Fibroblast of gingiva (primary cell): ENCODE measurements around the gene SWI5.

Source experiments
- DNase-seq: peaks from one replicate; pipeline ENCODE4 v3.0.0-alpha.2; 2011; ENCODE audit warnings: low read depth

Gene SWI5

GRCh38 chr9:128251732-128252100, 24.4 kb upstream of the SWI5 start:
- peak; percentile 71 for DNase-seq

GRCh38 chr9:128252317-128253139, 23.5 kb upstream of the SWI5 start:
- no peak for DNase-seq

- DNase-seq: no peak
These were observed 22.7 kb upstream of the SWI5 start for GRCh38 chr9:128253140-128253990.

GRCh38 chr9:128253991-128254346, 22.1 kb upstream of the SWI5 start:
- no peak for DNase-seq

GRCh38 chr9:128254362-128254761, 21.7 kb upstream of the SWI5 start:
- DNase-seq: no peak

- peak; percentile 43 for DNase-seq
These were observed 21.0 kb upstream of the SWI5 start for GRCh38 chr9:128254855-128255759.

GRCh38 chr9:128257086-128257825, 18.8 kb upstream of the SWI5 start:
- DNase-seq: no peak

GRCh38 chr9:128257907-128258306, 18.2 kb upstream of the SWI5 start:
- DNase-seq: no peak

GRCh38 chr9:128258326-128258725, 17.8 kb upstream of the SWI5 start:
- no peak for DNase-seq

GRCh38 chr9:128259156-128259555, 16.9 kb upstream of the SWI5 start:
- DNase-seq: no peak

- DNase-seq: no peak
These were observed 15.7 kb upstream of the SWI5 start for GRCh38 chr9:128260340-128260739.

GRCh38 chr9:128262687-128263086, 13.4 kb upstream of the SWI5 start:
- DNase-seq: no peak

- DNase-seq: no peak
These were observed 10.7 kb upstream of the SWI5 start for GRCh38 chr9:128265348-128265847.

GRCh38 chr9:128266868-128267590, 9.0 kb upstream of the SWI5 start:
- DNase-seq: no peak

- DNase-seq: no peak
These were observed 5.0 kb upstream of the SWI5 start for GRCh38 chr9:128271112-128271511.

- no peak for DNase-seq
These were observed 4.6 kb upstream of the SWI5 start for GRCh38 chr9:128271512-128271911.

GRCh38 chr9:128274245-128274644, 1.8 kb upstream of the SWI5 start:
- no peak for DNase-seq

GRCh38 chr9:128275198-128276007, 673 bp upstream of the SWI5 start, which contains the start of gene GOLGA2:
GOLGA2 (minus strand) TSS chr9:128276007; CDS start chr9:128275976, 31 bp downstream.
- DNase-seq: peak; percentile 76

- peak; percentile 20 for DNase-seq
These were observed 646 bp downstream of the SWI5 start for GRCh38 chr9:128276574-128277270.
